ENCODE measurements around the gene SLC39A2.
"Not testable (repeated sequence)": the region's sequence is repeated elsewhere in the genome, so short reads cannot be mapped to it uniquely, and the experiment has no call there.

SLC39A2 gene

DNA sequence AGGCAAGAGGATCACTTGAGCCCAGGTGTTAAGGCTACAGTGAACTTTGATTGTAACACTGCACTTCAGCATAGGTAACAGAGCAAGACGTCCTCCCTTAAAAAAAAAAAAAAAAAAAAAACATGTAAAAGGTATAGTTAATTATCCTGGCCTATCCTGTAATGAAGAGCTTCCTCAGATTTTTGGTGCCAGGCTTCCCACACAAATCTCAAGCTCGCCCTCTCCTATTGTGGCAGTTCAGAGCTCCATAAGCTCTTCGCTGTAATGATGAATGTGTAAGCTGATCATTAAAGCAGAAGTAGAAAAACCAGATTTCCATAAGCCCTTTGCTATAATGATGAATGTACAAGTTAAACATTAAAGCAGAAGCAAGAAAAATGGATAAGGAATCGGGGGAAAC, 2.0 kb upstream of the SLC39A2 start:
- no peak for DNase-seq

DNA sequence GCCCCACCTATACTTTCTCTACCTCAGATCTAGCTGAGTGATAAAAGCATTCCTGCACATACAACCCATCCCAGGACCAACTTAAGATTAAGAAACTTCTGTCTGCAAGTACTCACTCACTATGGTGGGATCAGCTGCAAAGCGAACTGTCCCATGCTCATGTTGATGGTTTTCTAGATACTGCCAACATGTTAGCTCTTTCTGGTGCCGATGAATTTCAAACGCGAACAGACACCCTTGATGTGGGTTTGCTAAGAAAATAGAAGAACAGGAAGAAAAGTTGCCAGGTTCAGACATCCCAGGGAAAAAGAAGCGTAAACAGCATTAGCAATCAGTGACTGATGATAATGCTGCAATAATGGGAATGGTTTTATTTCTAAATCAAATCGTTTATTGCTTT, 1.5 kb upstream of the SLC39A2 start:
- no peak for DNase-seq

DNA sequence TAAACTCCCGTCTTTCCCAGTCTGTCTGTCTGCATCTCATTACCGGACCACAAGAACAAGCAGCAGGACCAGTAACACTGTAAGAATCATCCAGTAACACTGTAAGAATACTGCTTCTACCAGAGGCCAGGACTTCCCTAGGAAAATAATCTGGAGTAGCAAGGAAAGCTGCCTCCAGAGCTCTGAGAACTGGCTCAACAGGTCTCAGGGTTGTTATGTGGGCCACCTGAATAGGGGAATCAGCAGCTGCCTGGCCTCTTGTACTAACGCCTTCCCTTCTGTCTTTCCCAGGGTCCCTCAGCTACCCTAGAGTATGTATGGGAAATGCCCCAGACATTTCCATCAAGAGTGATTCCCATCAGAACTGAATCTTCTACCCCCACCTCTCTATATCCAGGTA, 954 bp upstream of the SLC39A2 start:
- DNase-seq: no peak

DNA sequence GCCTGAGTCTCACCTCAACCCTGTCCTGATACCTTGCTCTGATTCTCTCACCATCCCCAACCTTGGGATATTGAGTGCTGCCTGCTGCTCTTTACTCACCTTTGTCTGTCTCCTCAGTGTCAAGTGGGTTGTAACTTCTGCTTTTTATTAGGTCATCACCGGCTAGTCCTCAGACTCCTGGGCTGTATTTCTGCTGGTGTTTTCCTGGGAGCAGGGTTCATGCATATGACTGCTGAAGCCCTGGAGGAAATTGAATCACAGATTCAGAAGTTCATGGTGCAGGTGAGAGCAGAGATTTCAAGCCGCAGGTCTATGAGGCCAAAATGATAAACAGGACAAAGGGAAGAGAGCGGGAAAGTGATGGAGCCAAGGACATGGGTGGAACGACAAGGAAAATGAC, 498 bp downstream of the SLC39A2 start:
- no peak for DNase-seq

DNA sequence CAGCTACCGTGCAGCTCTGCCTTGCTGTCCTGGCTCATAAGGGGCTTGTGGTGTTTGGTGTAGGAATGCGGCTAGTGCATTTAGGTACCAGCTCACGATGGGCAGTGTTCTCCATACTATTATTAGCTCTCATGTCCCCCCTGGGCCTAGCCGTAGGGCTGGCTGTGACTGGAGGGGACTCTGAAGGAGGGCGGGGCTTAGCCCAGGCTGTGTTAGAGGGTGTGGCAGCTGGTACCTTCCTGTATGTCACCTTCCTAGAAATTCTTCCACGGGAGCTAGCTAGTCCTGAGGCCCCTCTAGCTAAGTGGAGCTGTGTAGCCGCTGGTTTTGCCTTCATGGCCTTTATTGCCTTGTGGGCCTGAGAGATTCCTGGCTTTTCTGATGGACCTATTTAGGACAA, 2.1 kb downstream of the SLC39A2 start:
- DNase-seq: no peak

DNA sequence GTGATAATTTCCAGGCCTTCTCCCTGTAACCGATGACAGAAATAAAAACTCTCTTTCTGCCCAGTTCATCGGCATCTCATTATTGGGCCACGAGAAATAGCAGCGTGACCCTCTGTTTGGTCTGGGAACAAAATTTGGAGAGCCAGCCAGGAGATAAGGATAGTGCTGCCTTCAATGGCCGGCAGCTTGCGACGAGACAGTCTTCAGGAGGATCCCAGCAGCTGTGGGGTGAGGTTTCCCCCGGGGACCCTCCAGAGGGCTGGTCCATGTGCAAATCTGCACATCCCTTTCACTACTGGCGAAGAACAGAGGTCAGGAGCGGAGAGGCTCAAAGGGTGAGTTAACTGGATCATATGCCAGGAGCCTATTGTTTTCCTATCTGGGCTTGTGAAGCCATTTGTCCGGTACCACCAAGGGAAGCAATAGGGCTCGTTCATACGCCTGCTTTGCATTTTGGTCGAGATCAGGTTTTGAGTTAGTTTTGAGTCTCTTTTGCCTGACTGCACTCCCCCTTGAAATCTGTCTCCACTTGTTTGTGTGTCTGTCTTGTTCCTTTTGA, 4.8 kb downstream of the SLC39A2 start:
- no peak for DNase-seq

DNA sequence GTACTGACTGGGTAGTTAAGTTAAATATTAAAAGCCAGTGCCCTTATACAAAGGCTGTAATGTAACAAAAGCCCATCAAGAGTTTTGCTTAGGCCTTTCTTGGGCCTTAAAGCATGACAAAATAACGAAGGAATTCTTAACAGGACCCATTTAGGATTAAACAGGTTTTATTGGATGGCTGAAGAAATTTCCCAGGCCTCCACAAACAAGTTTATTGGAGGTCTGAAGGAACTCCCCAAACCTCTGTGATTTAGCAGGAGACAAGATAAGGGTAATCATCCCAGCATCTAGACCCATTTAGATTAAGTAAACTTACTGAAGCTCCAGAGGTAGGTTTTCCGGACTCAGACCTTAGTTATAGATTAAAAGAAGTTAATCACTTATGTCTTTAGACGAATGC, 10.6 kb downstream of the SLC39A2 start:
- not testable (repeated sequence) for DNase-seq

DNA sequence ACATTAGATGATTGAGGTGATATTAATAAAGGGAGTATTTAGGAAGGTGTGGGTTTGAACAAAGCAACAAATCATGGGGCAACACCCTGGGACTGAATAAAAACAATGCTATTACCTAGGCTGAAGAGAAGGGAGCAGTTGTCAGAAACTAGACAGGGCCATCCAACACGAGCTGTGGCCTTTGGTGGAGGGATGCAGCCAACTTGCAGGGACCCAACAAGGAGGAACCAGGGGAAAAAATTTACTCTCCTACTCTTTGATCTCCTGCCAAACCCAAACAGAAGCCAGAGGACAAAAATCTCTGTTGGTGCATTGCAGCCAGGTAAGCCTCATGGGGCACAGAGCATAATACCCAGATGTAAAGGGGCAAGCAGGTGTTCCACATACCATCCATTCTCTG, 12.0 kb downstream of the SLC39A2 start:
- no peak for DNase-seq

DNA sequence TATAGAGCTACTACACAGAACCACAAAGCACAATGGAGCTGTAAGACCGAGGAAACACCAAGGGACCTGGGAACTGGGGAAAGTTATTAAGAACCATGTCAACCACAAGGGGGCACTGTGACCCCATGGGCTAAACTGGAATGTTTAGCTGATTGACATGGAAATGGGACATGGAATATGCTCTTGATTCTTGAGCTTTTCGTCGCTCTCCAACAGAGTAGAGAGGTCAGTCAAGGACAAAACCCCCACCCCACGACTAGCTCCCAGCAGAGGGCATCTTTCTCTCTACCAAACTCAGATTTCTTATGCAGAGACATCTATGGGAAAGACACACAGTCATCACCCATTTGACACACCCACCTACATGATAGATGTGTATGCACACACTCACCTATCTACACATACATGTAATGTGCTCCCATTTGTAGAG, 15.7 kb downstream of the SLC39A2 start:
- peak; percentile 41 to 73 (median 62) for DNase-seq

DNA sequence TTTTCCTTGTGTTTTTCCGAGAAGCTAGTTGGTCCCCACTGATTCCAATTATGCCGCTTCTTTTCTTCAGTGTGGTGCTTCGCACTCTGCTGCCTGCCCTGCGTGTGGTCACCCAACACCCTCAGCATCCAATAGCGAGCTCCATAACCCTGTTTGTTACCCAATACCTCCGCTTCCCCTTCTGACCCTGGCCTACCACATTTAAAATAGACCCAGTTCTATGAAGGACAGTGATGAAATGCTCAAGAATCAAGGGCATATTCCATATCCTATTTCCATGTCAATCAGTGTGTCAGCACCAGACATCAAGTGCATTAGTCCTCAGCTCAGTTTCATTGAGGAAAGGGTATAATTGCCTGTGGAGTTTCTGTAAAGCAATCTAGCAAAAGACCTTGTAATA, 16.2 kb downstream of the SLC39A2 start:
- no peak for DNase-seq

DNA sequence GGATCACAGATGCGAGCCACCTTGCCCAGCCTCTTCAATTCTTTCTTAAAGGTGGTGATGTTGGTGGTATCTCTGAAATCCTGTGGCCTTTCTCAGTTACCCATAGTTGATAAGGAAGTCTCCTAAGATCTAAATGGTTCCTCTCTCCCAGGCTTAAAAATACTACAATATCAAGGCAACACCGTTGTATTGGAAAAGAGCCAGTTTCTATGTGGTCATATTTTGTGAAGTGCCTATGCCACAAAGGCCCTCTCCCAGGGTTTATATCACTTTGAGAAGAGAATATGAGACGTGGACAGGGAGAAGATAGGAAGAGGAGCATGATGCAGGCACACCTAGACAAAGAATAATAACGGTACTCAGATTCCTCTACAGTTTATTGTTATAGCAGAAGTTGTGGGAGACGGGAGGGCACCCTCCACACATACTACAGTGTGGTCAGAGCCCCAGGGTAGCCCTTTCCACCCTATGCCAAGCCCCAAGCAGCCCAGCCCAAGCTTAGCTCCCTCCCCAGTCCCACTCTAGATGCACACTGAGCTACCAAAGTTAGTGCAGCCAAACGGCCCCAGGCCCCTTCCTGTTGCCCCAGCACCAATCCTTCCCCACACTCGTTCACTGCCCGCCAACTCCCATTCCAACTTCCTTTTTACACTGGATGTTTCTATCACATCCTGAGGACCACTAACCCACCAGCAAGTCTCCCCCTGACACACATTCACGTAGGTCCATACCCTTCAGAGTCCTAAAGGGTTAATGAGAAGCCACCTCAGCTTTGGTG, 17.5 kb downstream of the SLC39A2 start:
- no peak for DNase-seq

DNA sequence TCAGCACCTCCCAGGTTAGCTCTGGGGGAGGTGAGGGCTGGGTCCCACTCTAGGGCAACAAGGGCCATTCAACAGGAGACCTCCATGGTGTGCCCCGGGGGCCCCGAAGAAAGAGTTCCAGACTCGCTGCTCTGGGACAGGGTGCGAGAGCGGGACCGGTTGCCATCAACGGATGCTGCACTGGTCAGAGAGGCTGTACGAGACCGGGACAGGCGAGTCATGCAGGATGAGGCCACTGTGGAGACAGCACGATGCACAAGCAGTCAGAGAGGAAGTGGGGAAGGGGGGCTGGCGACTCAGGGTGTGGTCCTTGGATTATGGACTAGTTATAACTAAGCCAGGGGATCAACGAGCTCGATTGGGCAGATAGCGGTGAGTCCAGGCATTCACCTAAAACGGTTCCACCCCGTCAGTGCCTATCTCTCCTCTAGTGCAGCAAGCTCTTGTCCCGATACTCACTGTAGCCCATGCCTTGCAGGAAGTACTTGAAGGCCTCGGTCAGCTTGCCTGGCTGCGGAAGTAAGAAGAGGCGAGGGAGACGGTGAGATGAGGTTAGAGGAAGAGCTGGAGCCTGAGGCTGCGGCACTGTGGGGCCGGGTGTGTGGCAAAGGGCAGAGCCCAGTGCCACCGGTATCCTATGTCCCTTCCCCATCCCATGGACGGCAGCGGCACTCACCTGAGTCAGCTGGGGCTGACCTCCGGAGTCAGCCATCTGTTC, 18.6 kb downstream of the SLC39A2 start:
- DNase-seq: no peak

DNA sequence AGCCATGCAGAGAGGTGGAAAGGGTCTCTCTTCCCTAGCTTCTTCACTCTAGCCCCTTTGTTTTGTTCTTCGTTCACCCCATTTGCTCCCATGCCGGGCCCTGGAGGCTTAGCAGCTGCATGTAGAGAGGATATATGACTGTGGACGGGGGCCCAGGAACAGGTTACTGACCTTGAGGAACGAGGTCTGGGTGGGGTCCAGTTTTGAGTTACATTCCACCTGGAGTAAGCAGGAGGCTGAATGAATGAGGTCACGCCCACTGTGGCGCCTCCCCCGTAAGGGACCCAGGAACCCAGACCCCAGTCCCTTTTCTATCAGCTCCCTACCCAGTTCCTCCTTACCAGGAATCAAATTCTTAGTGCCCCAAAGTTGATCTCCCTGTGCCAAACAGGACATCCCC, 19.2 kb downstream of the SLC39A2 start:
- no peak for DNase-seq

DNA sequence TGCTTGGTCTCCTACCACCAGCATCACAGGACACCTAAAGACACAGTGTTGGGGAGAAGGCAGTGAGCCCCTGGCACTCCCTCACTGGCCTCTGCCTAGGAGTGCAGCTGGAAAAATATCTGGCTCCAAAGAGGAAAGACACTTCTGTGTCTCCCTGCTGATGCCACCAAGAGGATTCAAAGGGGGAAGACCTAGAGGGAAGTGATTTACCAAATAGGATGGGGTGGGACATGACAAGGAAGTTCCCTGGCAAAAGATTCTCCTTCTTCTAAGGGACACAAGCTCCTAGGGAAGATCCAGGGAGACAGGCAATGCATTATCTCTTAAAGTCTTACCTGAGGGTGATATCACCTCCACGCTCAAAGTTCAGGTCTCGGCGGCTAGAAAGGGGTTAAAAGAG, 19.7 kb downstream of the SLC39A2 start:
- DNase-seq: no peak

DNA sequence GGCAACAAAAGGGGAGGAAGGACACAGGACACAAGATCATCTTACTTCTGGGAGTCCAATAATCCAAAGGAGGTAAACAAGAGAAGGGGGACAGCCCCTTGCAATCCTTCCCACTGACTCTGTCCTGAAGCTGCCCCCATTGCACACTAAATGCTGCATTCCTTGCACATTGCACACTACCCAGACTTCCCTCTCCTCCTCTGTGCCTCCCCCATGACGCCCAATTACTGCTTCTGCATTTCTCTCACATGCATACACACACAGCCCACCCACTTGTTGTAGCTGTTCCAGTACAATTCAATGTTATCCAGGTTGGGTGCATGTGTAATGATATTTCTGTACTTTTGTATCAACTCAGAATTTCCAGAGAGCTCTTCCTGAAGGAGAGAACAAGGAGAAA, 20.3 kb downstream of the SLC39A2 start:
- no peak for DNase-seq

DNA sequence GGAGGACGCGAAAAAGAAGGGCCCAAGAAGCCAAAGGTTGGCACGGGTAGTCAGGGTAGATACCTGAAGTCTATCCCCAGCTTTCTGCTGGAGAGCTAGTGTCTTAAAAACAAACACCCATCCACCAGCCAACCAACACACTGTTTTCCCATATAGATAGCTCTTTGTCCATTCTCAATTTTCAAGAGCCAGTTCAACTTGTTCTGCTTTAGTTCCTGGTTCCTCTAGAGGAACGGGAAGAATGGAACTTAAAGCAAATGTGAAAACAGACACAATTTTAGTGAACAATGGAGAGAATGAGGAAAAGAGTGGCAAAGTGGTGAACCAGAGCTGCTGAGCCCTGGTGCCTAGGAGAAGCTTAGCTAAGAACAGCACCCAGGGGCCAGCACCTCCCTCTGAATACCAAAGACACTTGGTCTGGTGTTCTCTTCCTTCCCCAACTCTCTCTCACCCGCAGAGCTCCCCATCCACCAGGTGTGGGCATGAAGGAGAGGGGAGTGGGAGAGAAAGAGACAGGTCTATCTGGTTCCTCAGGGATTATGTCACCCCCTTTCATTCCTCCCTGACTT, 22.0 kb downstream of the SLC39A2 start:
- no peak for DNase-seq

DNA sequence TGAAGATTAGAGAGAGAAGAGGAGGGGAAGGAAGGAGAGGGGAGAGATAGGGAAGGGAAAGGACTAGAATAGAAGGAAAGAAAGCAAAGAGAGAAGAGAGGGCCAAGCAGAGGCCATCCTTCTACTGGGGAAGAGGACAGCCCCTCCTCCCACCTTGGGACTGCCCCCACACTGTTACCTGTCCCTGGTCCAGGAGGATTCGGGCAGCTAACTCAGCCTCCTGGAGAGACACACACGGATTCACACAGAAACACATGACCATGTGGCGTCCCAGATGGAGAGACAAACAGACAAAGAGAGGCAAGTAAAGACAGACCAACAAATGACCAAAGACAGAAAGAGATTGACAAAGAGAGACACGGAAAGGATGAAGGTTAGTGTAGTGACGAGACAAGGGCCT, 23.6 kb downstream of the SLC39A2 start:
- no peak for DNase-seq

DNA sequence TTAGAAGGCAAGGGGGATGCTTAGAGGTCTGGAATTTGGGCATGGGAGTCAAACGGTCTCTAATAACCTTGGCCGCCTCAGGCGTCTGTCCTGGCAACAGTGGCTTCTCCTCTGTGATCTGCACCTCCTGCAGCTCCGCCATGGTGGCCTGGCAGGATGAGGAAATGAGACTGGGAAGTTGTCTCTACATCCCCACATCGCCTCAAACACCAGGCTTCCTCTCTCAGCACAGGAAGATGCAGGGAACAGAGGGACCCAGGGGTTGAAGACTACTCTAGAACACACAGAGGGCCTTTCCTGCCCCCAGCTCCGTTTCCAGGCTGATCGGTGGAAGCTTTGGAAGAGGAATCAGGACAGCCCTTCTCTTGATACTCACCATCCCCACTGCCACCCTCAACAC, 24.1 kb downstream of the SLC39A2 start:
- DNase-seq: no peak

DNA sequence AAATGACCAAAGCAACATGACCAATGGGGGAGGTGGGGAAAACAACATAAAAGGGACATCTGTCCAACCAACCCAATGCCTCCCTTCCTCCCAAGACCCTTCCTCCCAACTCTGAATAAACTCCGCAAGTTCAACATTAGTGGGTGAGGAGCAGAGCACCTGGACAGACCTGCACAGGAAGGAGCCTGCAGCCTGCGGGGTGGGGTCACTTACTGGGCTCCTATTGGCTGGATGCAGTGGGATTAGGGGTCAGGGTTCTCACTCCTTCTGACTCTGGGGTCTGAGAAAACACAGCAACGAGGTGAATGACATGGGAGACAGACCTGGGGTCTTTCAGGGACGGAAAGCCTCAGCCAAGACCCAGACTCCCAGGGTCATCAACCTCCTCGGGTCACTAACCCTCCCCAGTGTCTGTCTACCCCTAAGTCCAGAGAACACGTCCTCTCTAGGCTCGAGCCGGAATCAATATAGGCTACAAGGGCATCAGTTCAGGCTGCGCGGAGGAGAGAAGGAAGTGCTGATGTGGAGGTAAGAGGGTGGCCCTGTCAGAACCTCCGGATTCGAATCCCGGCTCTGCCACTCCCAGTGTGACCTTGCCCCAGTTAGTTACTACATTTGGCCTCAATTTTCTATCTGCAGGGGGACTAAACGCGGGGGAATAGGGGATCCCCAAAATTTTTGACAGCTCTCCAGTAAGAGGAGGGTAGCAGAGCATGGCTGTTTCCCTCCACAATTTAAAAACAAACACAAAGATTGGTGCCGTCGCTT, 24.9 kb downstream of the SLC39A2 start:
- peak in 2 of 4 experiments; percentile 10 to 20 for DNase-seq

DNA sequence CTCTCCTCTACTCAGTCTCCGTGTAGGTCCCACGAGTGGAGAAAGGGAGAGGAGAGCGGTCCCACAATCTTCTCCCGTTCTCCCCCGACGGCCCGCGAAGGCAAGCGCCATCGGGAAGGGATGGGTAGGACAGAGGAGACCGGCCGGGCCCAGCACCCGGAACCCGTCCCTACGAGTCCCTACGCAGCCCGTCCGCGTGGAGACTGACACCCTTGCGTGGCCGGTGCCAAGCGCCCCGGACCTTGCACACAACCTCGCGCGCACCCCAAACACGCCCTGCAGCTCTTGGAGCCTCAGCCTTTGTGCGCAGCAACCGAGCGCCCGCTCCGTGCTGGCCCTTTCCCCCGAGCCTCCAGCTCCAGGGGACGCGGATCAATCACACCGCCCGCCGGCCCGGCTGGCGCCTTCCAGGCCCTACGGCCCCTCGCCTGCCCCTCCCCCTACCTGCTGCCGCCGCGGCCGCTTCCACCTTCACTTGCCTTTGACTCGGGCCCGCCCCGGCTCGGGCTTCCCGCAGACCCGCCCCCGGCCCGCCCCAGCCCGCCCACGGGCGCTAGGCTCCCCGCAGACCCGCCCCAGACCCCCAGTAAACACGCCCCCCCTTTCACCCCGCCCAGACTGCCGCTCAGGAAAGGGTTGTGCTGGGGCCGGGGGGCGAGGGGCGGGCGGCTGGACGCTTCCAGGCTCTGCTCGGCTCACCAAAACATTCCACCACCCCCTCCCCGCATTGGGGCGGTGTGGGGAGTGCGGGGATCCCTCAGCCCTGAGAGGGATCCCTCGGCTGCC, 25.7 kb downstream of the SLC39A2 start, which contains the start of gene NDRG2:
TSS of gene NDRG2 (minus strand) at position 477 of the 786 bp plus-strand sequence. CDS start 1,746 bp downstream, outside the sequence.
- DNase-seq: peak; percentile 11 to 82 (median 40)

DNA sequence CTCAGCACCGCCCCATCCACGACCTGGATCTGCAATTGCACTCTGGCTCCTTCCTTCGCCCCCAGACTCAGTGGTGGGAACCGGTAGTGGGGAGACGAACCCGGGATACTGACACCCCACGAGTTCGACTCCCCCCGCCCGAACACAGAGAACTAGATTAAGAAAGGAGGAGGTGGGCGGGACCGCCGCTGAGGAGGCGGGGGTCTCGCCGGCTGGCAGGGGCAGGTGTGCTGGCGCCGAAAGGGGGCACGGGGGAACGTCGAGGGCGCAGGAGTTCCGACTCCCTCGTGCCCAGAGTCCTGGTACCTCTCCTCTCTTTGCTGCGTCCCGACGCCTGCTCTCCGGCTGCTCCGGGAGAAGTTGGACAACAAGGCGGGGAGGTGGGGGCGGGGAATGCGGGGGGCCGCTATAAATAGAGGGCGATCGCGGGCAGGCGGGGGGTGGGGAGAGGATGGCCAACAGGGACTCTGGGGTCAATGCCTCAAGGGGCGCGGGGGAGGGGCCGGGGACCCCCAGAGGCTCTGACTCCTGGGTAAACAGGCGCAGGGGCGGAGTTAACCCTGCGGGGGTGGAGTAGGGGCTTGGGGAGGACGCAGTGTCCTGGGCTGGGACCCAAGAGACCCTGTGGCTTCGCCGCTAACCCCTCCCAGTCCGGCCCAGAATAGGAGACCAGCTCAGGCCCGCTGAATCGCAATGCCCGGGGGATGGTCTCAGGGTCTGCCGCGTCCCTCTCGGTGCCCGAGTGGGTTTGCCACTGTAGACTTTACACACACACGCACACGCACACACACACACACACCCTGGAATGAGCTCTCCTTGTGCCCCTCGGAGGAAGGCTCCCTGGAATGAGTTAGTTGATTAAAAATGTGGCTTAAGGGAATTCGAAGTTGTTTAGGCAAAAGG, 26.5 kb downstream of the SLC39A2 start:
- peak in 1 of 4 experiments; percentile 37 for DNase-seq

Measured in activated naive CD4-positive, alpha-beta T cell (primary cell).